ENCODE results near the gene HSPA1B.
A peak's percentile ranks its signal among the peaks of the same experiment; 100 is the strongest.
"Not testable (repeated sequence)": the region's sequence is repeated elsewhere in the genome, so short reads cannot be mapped to it uniquely, and the experiment has no call there.

The HSPA1B gene

DNA sequence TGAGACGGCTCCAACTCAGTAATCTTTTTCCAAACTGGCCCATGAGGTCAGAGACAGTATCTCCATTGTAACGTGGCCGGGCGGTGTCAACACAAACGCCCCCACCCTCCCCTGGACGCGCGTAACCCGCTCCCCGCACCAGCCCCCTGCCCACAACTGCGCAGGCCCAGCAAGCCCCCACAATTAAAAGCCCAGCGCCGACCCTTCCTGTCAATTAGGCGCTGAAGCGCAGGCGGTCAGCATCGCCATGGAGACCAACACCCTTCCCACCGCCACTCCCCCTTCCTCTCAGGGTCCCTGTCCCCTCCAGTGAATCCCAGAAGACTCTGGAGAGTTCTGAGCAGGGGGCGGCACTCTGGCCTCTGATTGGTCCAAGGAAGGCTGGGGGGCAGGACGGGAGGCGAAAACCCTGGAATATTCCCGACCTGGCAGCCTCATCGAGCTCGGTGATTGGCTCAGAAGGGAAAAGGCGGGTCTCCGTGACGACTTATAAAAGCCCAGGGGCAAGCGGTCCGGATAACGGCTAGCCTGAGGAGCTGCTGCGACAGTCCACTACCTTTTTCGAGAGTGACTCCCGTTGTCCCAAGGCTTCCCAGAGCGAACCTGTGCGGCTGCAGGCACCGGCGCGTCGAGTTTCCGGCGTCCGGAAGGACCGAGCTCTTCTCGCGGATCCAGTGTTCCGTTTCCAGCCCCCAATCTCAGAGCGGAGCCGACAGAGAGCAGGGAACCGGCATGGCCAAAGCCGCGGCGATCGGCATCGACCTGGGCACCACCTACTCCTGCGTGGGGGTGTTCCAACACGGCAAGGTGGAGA lies 12.3 kb upstream of the HSPA1B start, which contains the start of the genes HSPA1A and HSPA1L:
TSS of gene HSPA1A (plus strand) at position 519 of the 814 bp plus-strand sequence. CDS start at position 733, 214 bp downstream.
TSS of gene HSPA1L (minus strand) at position 259 of the 814 bp plus-strand sequence. CDS start 3,311 bp downstream, outside the sequence.
- DNase-seq, result peak; percentile 57 to 65
- Mint-ChIP-seq H3K27ac (peak within 1 kb of the TSS; percentile 82 to 95), H3K9me3 (no peaks in the 10 kb centered on the region), H3K27me3 (no peaks in the 10 kb centered on the region), H3K4me3 (peak within 1 kb of the TSS; percentile 96 to 98), H3K4me1 (peaks cover 48% of the 10 kb centered on the region)
- ATAC-seq, result peak; percentile 39

DNA sequence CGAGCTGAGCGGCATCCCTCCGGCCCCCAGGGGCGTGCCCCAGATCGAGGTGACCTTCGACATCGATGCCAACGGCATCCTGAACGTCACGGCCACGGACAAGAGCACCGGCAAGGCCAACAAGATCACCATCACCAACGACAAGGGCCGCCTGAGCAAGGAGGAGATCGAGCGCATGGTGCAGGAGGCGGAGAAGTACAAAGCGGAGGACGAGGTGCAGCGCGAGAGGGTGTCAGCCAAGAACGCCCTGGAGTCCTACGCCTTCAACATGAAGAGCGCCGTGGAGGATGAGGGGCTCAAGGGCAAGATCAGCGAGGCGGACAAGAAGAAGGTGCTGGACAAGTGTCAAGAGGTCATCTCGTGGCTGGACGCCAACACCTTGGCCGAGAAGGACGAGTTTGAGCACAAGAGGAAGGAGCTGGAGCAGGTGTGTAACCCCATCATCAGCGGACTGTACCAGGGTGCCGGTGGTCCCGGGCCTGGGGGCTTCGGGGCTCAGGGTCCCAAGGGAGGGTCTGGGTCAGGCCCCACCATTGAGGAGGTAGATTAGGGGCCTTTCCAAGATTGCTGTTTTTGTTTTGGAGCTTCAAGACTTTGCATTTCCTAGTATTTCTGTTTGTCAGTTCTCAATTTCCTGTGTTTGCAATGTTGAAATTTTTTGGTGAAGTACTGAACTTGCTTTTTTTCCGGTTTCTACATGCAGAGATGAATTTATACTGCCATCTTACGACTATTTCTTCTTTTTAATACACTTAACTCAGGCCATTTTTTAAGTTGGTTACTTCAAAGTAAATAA lies 10.2 kb upstream of the HSPA1B start:
- Mint-ChIP-seq H3K4me1 (peaks cover 59% of the 10 kb centered on the region), H3K4me3 (peak overlapping the region; percentile 85 to 91), H3K27ac (peak overlapping the region; percentile 89 to 91)
- ATAC-seq (peak; percentile 54), DNase-seq (peak in 1 of 2 donors; percentile 34)
- H3K9me3 Mint-ChIP-seq, H3K27me3 Mint-ChIP-seq: not testable (repeated sequence)

DNA sequence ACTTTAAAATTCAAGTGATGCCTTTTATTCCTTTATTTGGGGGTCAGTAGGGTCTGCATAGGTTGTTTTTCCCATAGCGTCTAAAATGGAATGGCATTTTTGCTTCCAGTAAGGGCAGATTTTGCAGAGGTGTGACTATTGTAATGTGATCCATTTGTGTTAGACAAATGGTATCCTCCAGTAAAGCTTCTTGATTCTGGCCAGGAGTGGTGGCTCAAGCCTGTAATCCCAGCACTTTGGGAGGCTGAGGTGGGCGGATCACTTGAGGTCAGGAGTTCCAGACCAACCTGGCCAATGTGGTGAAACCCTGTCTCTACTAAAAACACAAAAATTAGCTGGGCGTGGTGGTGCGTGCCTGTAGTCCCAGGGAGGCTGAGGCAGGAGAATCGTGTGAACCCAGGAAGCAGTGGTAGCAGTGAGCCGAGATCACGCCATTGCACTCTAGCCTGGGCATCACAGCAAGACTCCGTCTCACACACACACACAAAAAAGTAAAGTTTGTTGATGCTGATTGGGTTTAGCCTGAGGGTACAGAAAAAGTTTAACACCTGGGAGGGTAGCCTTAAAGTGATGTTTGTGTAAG lies 9.5 kb upstream of the HSPA1B start:
- not testable (repeated sequence) for H3K27me3 Mint-ChIP-seq, DNase-seq, H3K9me3 Mint-ChIP-seq, ATAC-seq
- H3K4me1 Mint-ChIP-seq, result peaks cover 59% of the 10 kb centered on the region
- peak overlapping the region; percentile 85 to 91 for H3K4me3 Mint-ChIP-seq
- H3K27ac Mint-ChIP-seq, result peak overlapping the region; percentile 89 to 91

- Mint-ChIP-seq H3K4me1 (peaks cover 57% of the 10 kb centered on the region), H3K9me3 (no peaks in the 10 kb centered on the region), H3K27me3 (no peaks in the 10 kb centered on the region), H3K27ac (no peak overlapping the region), H3K4me3 (peak overlapping the region in 1 of 2 donors; percentile 9)
- ATAC-seq (no peak), DNase-seq (no peak)
These were observed 7.7 kb upstream of the HSPA1B start for GRCh38 chr6:31819871-31820299.

- H3K27ac Mint-ChIP-seq, ATAC-seq, DNase-seq, H3K27me3 Mint-ChIP-seq, H3K9me3 Mint-ChIP-seq: not testable (repeated sequence)
- H3K4me3 Mint-ChIP-seq, result peak overlapping the region; percentile 93 to 96
- H3K4me1 Mint-ChIP-seq, result peaks cover 60% of the 10 kb centered on the region
These were observed 7.1 kb upstream of the HSPA1B start for GRCh38 chr6:31820399-31820798.

- ATAC-seq (peak; percentile 65), DNase-seq (peak; percentile 65 to 73)
- Mint-ChIP-seq H3K4me3 (peak overlapping the region; percentile 93 to 96), H3K9me3 (no peaks in the 10 kb centered on the region), H3K27me3 (no peaks in the 10 kb centered on the region), H3K4me1 (peaks cover 71% of the 10 kb centered on the region), H3K27ac (peak overlapping the region; percentile 98 to 99)
These were observed 6.1 kb upstream of the HSPA1B start for GRCh38 chr6:31821301-31822035.

GRCh38 chr6:31822036-31822821 lies 5.3 kb upstream of the HSPA1B start:
- DNase-seq (peak; percentile 50 to 69), ATAC-seq (peak; percentile 51)
- H3K9me3 Mint-ChIP-seq, result no peaks in the 10 kb centered on the region
- no peaks in the 10 kb centered on the region for H3K27me3 Mint-ChIP-seq
- peak overlapping the region; percentile 93 to 96 for H3K4me3 Mint-ChIP-seq
- H3K4me1 Mint-ChIP-seq, result peaks cover 78% of the 10 kb centered on the region
- peak overlapping the region; percentile 98 to 99 for H3K27ac Mint-ChIP-seq

DNA sequence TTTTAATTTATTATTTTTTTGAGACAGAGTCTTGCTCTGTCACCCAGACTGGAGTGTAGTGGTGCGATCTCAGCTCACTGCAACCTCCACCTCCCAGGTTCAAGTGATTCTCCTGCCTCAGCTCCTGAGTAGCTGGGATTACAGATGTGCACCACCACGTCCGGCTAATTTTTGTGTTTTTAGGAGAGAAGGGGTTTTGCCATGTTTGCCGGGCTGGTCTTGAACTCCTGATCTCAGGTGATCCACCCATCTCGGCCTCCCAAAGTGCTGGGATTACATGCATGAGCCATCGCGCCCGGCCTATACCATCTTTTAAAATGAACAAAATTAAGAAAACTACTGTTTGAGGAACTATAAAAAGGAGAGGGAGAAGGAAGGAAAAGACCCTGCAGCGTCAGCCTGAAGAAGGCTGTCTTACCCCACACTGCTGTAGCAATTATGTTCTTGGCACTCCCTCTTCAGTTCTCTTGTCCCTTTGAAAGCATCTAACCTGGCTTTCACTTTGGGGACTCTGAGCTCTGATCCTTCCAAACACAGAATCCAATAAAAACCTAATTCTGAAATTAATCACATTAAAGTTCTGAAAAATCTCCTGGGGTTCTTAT lies 3.8 kb upstream of the HSPA1B start:
- not testable (repeated sequence) for H3K27ac Mint-ChIP-seq, H3K9me3 Mint-ChIP-seq, ATAC-seq, DNase-seq, H3K27me3 Mint-ChIP-seq, H3K4me3 Mint-ChIP-seq
- peaks cover 66% of the 10 kb centered on the region for H3K4me1 Mint-ChIP-seq

GRCh38 chr6:31825553-31825952 lies 2.0 kb upstream of the HSPA1B start:
- Mint-ChIP-seq H3K27me3 (no peaks in the 10 kb centered on the region), H3K4me3 (peak overlapping the region in 1 of 2 donors; percentile 89), H3K27ac (peak overlapping the region in 1 of 2 donors; percentile 86), H3K4me1 (peaks cover 59% of the 10 kb centered on the region), H3K9me3 (no peaks in the 10 kb centered on the region)
- DNase-seq (no peak), ATAC-seq (no peak)

DNA sequence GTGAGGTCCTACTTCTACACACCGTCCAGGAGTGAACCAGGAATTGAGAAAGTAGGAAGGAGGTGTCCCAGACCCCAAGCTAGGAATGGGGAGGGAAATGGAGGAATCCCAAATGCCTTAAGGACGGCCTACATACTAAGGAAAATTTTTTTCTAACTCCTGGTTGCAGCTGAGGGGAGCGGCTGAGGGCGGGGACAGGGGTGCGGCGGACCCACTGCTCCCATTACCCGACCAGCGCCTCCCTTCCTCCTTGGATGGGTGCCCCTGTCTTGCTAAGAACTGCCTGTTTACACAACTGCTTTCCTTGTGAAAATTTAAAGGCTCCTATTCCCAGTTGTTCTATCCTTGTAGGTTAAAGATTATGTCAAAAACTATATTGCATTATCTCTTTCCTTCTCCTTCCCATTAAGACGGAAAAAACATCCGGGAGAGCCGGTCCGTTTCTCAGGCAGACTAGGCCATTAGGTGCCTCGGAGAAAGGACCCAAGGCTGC lies 699 bp upstream of the HSPA1B start:
- Mint-ChIP-seq H3K9me3 (no peaks in the 10 kb centered on the region), H3K4me3 (peak overlapping the region; percentile 89 to 90), H3K27ac (peak overlapping the region; percentile 97), H3K27me3 (no peaks in the 10 kb centered on the region), H3K4me1 (peaks cover 55% of the 10 kb centered on the region)
- DNase-seq (no peak), ATAC-seq (peak; percentile 21)

DNA sequence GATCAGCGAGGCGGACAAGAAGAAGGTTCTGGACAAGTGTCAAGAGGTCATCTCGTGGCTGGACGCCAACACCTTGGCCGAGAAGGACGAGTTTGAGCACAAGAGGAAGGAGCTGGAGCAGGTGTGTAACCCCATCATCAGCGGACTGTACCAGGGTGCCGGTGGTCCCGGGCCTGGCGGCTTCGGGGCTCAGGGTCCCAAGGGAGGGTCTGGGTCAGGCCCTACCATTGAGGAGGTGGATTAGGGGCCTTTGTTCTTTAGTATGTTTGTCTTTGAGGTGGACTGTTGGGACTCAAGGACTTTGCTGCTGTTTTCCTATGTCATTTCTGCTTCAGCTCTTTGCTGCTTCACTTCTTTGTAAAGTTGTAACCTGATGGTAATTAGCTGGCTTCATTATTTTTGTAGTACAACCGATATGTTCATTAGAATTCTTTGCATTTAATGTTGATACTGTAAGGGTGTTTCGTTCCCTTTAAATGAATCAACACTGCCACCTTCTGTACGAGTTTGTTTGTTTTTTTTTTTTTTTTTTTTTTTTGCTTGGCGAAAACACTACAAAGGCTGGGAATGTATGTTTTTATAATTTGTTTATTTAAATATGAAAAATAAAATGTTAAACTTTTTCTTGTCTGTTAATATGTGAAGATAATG lies 2.2 kb downstream of the HSPA1B start:
- Mint-ChIP-seq H3K27ac (peak overlapping the region; percentile 38 to 94), H3K27me3 (no peaks in the 10 kb centered on the region), H3K4me1 (peaks cover 45% of the 10 kb centered on the region), H3K9me3 (no peaks in the 10 kb centered on the region), H3K4me3 (peak overlapping the region; percentile 93 to 97)
- peak in 1 of 2 donors; percentile 42 for DNase-seq
- no peak for ATAC-seq

DNA sequence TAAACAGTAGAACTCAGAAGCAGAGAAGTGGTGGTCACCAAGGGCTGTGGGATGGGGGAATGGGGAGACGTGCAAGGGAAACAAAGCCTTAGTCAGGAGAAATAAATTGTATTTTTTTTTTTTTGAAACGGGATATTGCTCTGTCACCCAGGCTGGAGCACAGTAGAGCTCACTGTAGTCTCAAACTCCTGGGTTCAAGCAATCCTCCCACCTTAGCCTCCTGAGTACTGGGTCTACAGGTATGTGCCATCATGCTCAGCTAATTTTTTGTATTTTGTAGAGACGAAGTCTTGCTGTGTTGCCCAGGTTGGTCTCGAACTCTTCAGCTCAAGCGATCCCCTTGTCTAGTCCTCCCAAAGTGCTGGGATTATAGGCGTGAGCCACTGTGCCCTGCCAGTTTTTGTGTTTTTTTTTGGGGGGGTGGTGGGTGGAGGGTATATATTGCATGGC lies 3.4 kb downstream of the HSPA1B start:
- DNase-seq, result no peak
- H3K4me3 Mint-ChIP-seq, result peak overlapping the region; percentile 93 to 97
- no peak for ATAC-seq
- no peaks in the 10 kb centered on the region for H3K9me3 Mint-ChIP-seq
- no peaks in the 10 kb centered on the region for H3K27me3 Mint-ChIP-seq
- peaks cover 35% of the 10 kb centered on the region for H3K4me1 Mint-ChIP-seq
- peak overlapping the region; percentile 92 to 94 for H3K27ac Mint-ChIP-seq
